HG02623 (cell line): ENCODE data around the gene HNRNPL.

Source experiments
- ATAC-seq: cut with Tn5 transposase; IDR thresholded peaks from one replicate; pipeline ENCODE4 v1.9.1; 2021; ENCODE audit warnings: moderate library complexity; ENCODE audit not compliant: unreplicated experiment

HNRNPL gene

DNA sequence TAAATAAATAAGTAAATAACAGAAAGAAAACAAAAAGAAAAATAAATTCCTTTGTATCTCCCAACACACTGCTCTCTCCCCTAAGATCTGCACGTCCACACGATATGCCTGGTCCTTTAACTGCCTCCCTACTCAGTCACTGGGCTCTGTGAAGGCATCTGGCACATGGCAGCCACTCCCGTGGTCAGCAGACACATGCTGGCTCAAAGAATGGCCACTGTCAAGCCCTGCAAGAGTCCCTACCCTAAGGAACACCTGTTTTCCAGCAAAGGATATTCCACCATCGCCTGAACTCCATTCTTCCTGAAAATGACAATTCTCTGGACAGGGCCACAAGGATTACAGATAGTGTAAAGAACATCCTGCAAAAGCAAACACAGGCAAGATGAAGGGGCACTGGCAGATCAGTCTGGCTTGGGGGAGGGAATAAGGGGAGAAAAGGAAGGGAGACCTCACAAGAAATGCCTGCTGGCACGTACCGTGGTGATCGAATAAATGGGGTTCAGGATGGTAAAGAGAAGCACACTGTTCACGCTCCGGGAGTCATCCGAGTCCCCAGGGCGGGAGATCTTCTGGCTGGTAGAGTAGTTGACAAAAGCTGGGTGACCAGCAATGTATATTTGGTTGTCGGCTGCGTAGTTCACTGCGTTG, 4.3 kb downstream of the HNRNPL start:
- ATAC-seq = no peak

DNA sequence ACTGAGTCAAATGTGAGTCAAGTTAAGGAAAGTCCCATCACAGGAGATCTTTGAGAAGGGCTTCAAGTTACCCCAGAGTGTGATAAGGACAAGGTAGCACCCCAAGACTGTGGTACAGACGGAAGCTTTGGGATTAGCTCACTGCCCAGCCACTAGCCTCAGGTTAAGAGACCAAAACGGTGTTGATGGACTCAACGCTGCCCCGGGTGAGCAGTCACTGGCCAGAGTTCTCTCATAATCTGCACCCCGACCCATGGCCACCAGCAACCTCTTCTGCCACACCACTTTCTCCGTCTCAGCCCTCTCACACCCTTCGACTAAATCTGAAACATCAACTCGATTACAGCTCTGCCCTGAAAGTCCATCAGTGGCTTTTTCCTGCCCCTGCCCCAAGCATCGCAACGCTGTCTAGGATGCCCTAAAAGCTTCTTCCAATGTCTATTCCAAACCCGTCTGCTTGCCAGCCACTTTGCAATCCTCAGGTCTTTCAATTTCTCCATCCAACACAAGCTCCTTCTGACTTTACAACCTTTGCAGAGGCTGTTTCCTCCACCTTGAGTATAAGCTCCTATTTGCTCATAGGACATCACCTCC, 5.6 kb downstream of the HNRNPL start:
- no peak for ATAC-seq

DNA sequence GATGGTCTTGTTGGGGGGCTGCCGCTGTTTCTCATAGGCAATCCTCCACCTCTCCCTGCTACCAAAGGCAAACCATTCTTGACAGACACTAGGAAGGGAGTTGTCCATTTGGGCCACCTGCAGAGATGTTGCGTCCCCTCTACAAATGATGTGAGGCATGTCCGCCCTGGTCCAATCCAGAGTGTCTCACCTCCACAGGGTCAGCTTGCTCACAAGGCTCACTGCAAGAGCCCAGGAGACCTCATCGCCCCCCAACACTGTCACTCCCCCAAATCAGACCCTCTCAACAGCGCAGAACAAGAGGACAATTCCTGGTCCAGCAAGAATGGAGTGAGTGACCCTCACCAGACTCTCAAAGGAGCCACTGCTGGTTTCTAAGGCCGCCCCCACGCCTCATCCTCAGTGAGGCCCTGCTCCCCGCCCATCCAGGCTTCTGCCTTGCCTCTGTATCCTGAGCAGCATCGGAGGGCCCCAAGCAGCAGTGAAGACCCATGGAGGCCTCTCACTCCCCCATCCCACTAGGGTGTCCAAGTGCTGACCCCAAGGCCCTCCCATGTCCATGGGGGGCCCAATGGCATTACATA, 6.5 kb downstream of the HNRNPL start:
- ATAC-seq = no peak

DNA sequence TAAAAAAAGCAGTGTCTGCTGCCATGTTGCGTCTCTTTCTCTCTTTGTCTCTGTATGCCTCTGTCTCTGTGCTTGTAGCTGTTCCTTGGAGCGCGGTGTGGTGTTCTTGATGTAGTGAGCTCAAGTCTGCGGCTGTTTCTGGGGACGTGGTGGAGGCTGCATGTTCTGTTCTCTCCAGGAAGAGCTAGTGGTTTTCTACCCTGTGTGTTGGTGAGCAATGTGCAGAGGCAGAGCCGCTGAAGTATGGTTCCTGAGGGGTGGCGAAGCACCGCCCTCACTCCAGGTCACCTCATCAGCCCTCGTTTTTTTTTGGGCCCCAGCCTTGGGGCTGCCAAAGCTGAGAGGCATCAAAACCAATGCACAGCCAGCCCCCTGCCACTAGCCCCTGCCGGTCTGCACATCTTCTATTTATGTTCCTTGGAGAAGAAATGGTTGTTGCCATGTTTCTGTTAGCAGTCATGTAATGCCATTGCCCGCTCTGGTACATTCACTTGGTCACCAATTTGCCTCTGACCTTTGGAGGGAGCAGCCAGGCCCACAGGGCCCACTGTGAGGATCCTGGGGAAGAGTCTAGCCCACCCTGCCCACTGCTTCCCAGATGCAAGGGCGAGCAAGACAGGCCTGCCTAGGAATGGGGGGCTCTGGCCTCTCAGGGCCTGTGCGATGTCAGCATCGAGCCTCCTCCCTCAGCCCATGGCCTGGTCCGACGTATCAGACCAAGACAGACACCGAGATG, 7.2 kb downstream of the HNRNPL start:
- ATAC-seq = no peak

DNA sequence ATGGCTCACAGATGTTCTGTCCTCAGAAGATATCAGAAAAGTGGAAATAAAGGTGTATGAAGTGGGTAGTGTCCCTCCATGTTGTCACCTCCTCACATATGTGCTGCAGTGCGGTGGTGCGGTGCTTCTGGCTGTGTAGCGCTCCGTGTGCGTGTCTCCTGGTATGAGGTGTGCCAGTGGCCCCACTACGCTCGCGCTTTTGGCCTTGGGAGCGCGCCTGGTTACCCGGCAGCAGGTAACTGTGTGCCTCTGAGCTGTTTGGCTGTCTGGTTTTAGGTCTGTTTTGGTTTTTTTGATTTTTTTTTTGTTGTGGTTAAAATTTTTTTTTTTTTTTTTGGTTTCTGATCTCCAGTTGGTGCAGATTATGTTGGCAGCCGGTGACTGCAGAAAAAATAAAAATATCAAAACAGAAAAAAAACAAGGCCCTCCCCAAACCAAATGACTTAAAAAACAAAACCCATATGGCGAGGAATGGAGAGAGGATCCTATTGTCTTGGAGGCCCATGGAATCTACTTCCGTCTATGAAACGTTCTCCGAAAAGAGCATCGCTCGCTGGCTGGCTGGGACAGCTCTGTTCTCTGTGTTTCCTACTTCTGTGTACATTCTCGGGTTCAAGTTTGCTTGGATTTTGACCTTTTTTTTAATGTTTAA, 7.9 kb downstream of the HNRNPL start:
- no peak for ATAC-seq

DNA sequence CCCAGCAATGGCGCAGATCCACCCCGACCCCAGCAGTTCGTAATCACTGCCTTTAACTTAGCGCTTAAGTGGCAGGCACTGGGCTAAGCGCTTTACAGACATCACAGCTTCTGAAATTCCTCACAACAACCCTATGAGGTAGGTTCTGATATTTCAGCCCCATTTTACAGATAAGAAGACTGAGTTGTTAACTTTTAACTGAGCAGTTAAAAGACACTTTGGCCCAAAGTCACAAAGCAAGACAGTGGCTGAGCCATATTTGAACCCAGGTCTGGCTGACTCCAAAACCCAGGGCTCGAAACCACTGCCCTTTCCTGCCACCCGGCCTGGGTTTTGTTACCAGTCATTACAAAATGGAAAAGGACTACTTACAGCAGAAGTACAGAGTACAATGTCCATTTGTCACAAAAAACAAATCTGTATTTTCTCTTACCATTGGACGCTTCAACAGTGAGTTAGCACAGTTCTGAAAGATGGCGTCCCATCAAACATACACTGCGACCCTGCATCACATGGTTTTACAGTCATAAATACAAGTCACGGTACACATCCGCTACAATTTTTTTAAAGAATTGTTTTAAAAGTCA, 8.5 kb downstream of the HNRNPL start:
- ATAC-seq = no peak

DNA sequence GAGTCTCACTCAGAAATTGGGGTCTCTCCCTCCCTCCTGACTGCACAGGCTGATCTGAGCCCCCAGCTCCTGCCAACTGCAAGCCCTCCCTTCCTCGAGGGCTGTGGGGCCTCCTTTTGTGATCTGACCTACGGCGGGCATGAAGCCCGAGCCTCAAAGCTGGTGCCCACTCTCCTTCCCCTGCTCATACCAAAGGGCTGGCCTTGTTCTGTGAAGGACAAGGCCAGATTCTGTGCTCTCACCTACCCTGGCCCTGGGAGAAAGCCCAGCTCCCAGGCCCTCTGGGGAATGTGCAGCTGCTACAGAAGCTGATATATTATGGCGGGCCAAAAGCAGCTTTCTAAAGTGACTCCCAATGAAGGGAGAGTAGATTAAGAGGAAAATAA, 9.2 kb downstream of the HNRNPL start:
- no peak for ATAC-seq

DNA sequence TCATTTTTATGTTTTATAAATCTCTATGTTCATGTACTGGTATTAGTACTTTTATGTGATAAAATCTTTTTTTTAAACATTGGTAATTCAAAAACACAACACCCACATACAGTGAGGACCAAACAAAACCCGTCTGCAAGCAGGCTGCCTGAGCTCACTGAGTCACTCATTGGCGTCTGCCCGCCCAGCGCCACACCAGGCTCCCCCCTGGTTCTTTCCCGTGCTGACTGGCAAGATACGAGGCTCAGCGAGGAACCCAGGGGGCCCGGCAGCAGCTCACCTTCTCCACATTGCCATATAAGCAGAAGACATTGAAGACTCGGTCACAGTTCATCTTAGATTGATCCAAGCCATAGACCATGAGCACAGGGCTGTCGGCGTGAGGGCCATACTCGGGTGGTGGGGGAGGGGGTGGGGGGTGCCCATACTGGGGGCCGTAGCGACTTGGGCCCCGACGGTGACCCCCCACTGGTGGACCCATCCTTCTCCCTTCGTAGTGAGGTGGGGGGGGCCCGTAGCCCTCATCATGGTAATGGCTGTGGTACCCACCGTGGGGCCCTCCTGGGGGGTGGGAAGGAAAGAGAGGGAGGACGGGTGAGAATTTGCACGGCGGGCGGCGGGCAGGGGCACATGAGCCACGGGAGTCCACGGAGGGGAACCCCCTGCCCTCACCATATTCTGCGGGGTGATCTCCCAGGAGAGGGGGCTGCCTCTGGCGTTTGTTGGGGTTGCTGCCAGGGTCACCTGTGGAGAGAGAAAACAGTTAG, 9.8 kb downstream of the HNRNPL start:
- no peak for ATAC-seq

DNA sequence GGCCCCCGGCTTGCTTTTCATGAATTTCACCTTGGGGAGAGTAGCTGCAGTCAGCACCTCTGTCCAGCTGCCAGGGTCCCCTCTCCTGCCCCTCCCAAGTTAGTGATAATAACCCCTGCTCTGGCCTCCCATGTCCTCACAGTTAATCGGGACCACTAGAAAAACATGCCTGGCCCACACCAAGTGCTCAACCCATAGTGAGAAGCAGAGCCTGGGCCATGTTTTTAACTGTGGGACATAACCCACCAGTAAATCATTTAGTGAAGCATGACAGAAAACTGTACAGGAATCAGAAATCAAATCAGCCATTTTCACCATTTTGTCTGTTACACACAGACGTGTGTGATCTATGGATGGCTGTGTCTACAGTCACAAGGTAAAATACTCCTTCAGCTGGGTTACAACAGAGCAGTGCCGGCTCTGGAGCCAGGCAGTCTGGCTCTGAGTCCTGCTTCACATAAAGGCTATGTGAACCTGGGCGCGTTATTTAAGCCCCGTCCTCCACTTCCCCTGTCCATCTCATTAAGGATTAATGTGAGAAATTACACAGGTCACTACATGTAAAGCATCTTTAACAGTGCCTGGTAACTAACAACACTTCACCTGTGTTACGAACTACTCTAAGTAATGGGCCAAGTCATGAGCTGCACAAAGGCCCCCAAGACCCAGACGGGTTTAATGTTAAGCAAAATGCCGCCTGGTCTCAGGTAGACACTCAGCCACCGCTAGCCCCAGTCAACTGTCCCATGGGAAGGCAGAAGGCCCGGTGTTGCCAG, 10.6 kb downstream of the HNRNPL start:
- no peak for ATAC-seq

DNA sequence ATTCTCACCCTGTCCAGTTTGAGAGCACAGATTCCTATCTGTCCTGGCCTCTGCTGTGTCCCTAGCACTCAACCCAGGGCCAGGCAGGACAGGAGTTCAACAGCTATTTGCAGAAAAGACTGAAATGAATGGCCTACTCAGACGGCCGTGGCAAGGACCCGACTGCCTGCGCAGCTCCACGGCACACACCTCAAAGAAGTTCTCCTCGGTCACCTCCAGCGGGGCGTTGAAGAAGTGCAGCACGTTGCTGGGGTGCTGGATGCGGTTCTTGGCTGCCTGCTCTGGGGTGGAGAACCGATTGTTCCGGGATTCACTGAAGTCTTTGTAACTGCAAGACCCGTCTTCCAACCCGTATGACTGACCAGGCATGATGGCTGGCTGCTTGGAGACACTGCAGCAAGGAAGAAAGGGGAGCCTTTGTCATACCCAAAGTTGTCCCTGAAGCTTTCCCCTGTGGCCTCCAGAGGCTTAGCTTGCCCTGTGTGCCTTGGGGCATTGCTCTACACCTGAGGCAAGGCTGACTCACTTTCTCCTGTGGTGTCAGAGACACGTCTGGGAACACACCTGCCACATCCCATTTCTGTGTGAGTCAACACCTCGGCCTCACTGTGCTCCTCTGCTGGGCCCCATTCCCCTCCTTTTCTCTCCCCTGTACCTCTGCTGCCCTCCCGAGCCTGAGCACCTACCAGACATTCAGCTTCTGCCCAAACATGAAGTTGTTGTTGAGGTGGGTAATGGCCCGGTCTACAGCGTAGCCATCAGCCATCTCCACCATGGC, 11.4 kb downstream of the HNRNPL start:
- no peak for ATAC-seq

DNA sequence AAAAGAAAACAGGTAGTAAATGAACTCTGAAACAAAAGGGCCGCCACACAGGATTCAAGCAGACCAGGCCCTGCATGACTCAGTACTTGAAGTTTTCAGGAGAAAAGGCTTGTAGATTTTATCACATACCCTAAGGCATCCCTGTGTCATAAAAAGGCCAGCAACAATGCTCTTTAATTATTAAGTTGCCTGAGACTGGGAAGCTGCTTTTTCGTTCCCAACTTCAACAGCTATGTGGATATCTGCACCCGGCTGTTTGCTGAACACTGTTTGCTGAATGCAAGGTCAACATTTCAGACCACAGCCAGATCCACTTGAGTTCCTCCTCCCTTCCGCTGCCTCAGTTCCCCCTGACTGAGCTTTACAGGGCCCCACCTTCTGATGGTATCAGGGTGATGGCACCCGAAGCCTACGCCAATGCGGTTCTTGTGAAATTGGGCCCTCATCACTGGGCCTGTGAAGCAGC, 12.1 kb downstream of the HNRNPL start:
- ATAC-seq = no peak

DNA sequence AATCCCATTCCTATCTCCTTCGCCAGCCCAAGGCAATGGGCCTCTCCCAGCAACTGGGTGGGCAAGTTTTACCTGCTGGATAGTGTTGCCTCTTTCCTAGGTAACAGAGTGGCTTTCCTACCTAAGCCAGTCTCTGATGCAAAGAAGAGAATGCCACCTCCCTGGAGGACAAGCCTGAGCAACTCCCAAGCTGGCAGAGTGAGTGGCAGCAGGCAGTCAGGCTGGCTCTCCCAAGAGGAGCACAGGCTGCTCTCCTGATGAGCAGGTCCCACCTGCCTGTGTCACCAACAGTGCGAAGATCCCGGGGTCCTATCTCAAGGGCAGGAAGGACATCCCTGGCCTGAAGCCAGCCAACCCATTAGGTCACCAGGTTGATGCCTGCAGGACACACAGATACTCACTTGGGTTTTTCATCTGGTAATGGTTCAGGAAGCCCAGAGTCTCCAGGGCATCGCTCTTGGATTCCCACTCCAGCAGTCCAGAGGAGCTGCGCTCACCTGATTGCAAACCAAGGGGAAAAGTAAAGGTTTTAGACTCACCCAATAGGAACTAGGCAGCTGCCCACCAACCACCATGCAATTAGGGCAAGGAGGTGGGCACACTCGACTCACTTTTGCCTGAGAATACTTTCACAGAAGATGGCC, 12.7 kb downstream of the HNRNPL start:
- no peak for ATAC-seq

DNA sequence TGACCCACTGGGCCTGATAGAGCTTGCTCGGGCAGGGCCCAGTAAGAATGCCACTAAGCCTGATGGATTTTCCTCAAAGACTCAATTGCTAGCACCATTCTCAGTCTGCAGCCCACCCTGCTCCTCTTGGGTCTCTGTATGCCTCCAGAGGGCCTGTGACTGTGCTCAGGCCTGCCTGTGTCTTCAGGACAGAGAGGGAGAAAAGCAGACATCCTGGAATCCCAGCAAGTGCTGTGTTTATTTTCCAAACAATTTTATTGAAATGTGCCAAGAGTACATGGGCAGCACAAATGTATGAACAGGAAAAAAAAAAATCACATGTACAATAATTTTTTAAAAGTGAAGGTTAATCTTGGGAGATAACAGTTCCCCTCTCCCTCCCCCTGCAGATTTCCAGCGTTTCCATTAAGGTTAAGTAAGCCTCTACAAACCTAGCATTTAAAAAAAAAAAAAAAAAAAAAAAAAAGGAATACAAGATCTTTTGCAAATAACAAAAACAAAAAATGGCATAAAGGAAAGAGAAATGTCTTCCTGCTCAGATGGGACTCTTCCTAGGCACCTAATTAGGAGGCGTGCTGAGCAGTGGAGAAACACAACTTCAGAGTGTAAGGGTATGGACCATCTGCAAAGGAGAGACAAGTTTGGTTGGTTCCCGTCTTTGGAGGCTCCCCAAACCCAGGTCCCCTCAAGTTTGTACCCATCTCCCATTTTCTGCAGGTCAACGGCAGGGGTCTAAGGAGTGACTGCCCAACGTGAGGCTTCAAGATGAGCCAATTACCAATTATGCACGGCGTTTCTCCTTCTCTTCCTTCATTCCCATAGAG, 13.4 kb downstream of the HNRNPL start:
- ATAC-seq = no peak

DNA sequence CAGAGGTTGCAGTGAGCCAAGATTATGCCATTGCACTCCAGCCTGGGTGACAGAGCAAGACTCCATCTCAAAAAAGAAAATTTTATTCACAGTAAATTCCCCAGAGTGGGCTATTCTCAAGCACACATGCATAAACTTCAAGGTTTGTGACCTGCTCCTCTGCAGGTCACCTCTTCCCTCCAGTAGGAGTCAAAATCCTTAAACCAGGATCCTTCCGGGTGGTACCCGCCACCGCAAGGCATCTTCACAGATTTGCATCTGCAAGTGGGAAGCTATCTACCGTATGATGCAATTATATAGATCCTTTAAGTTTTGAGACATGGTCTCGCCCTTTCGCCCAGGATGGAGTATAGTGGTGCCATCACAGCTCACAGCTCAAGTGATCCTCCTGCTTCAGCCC, 15.2 kb downstream of the HNRNPL start:
- ATAC-seq = no peak

DNA sequence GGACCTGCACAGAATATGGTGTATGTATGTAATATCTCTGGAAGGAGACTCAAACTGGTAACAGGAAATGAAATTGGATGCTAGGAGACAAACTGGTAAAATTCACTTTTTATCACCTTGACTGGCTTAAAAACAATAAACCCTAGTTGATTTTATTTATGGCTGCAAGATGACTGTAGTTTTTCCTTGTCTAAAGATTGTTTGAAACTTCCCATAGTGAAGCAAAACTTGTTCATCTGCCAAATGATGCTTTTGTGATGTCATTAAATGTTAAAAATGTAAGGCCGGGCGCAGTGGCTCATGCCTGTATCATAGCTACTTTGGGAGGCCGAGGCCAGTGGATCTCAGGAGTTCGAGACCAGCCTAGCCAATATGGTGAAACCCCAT, 15.7 kb downstream of the HNRNPL start:
- no peak for ATAC-seq

DNA sequence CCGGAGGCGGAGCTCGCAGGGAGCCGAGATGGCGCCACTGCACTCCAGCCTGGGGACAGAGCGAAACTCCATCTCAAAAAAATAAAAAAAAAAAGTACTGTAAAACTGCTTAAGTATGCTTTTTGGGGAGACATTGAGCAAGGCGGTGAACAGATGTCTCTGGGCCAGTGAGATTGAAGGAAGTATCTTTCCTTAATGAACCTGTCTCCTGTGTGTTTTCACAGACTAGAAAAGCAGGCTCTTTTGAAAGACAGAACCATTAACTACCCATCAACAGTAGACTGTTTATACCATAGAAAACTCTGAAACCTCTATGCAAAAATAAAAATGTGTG, 16.7 kb downstream of the HNRNPL start:
- ATAC-seq = no peak

DNA sequence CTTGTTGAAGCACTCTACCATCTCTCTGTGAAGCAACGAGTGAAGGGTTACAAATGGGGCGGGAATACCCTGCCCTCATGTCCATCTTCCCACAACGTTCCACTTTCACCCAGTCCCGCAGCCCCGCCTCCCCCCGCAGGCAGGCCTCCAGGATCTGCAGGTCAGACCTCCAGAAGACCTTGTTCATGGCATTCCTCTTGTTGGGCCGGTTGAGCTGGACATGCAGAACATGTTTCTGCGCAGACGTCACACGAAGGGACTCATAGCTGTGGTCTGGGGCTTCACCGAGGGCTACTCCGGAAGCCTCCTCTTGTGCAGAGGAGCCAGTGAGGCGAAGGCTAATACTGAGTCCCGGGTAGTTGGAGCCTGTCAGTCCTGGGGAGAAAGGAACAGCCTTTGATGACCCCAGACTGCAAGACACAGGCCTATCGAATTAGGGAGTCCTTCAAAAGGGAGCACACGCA, 18.6 kb downstream of the HNRNPL start:
- ATAC-seq = peak; percentile 31
